IPS-18c (cell line): ENCODE measurements around the gene OSR1.
"Not testable (repeated sequence)": the region's sequence is repeated elsewhere in the genome, so short reads cannot be mapped to it uniquely, and the experiment has no call there.

Experiments used
- H3K4me3 ChIP-seq: 2 replicates; pipeline ENCODE4 v1.7.0; 2013; ENCODE audit warnings: low read depth, mild to moderate bottlenecking, low read length, moderate library complexity; ENCODE audit not compliant: insufficient read depth
- H3K9me3 ChIP-seq: one replicate; pipeline ENCODE4 v1.6.1; 2013; ENCODE audit warnings: mild to moderate bottlenecking, low read length, moderate library complexity; ENCODE audit not compliant: control insufficient read depth, insufficient read depth

Gene OSR1

GRCh38 chr2:19358242-19359020 lies at the start of gene OSR1:
Gene OSR1, minus strand, starts transcription at chr2:19358623. Its CDS starts 4,818 bp downstream, at chr2:19353805.
- Histone ChIP-seq H3K4me3 (peak within 1 kb of the TSS; percentile 60), H3K9me3 (peaks cover 3% of the 10 kb centered on the region)

GRCh38 chr2:19403785-19404184 lies 45.4 kb upstream of the OSR1 start:
- H3K4me3 ChIP-seq: no peak overlapping the region
- H3K9me3 ChIP-seq: no peaks in the 10 kb centered on the region

- Histone ChIP-seq H3K9me3 (peaks cover 2% of the 10 kb centered on the region), H3K4me3 (no peak overlapping the region)
These were observed 33.8 kb upstream of the OSR1 start for GRCh38 chr2:19392191-19392590.

- H3K9me3 ChIP-seq, H3K4me3 ChIP-seq: not testable (repeated sequence)
These were observed 31.0 kb upstream of the OSR1 start for GRCh38 chr2:19389469-19389868.

GRCh38 chr2:19380532-19380931 lies 22.1 kb upstream of the OSR1 start:
- Histone ChIP-seq H3K4me3 (no peak overlapping the region), H3K9me3 (no peaks in the 10 kb centered on the region)

GRCh38 chr2:19378939-19379338 lies 20.5 kb upstream of the OSR1 start:
- no peak overlapping the region for H3K4me3 ChIP-seq
- no peaks in the 10 kb centered on the region for H3K9me3 ChIP-seq

GRCh38 chr2:19377717-19378116 lies 19.3 kb upstream of the OSR1 start:
- no peaks in the 10 kb centered on the region for H3K9me3 ChIP-seq
- no peak overlapping the region for H3K4me3 ChIP-seq

GRCh38 chr2:19373352-19373751 lies 14.9 kb upstream of the OSR1 start:
- no peaks in the 10 kb centered on the region for H3K9me3 ChIP-seq
- H3K4me3 ChIP-seq: no peak overlapping the region

- Histone ChIP-seq H3K9me3 (no peaks in the 10 kb centered on the region), H3K4me3 (no peak overlapping the region)
These were observed 13.7 kb upstream of the OSR1 start for GRCh38 chr2:19371996-19372582.

- Histone ChIP-seq H3K4me3 (no peak overlapping the region), H3K9me3 (no peaks in the 10 kb centered on the region)
These were observed 11.0 kb upstream of the OSR1 start for GRCh38 chr2:19369341-19369955.

- Histone ChIP-seq H3K9me3 (no peaks in the 10 kb centered on the region), H3K4me3 (no peak overlapping the region)
These were observed 10.3 kb upstream of the OSR1 start for GRCh38 chr2:19368760-19369159.

GRCh38 chr2:19367326-19367725 lies 8.9 kb upstream of the OSR1 start:
- Histone ChIP-seq H3K9me3 (no peaks in the 10 kb centered on the region), H3K4me3 (no peak overlapping the region)

- Histone ChIP-seq H3K9me3 (peaks cover 3% of the 10 kb centered on the region), H3K4me3 (no peak overlapping the region)
These were observed 6.7 kb upstream of the OSR1 start for GRCh38 chr2:19365126-19365525.

GRCh38 chr2:19364014-19364413 lies 5.6 kb upstream of the OSR1 start:
- H3K4me3 ChIP-seq: no peak overlapping the region

GRCh38 chr2:19363474-19363778 lies 5.0 kb upstream of the OSR1 start:
- Histone ChIP-seq H3K9me3 (peaks cover 3% of the 10 kb centered on the region), H3K4me3 (peak overlapping the region; percentile 4; the same call in 1 of the 2 replicates)

More at GRCh38 chr2:19364014-19364413, 5.6 kb upstream of the OSR1 start:
- H3K9me3 ChIP-seq: peaks cover 3% of the 10 kb centered on the region

- Histone ChIP-seq H3K9me3 (peaks cover 3% of the 10 kb centered on the region), H3K4me3 (peak overlapping the region; percentile 4; the same call in 1 of the 2 replicates)
These were observed 4.5 kb upstream of the OSR1 start for GRCh38 chr2:19362755-19363473.

- peaks cover 3% of the 10 kb centered on the region for H3K9me3 ChIP-seq
- no peak overlapping the region for H3K4me3 ChIP-seq
These were observed 3.8 kb upstream of the OSR1 start for GRCh38 chr2:19362094-19362754.
